GM23338 (cell line): ENCODE measurements around the gene B3GAT2. TPM values are rescaled to one million over a fixed set of nuclear protein-coding genes. Genes with fewer than 3 reads are reported as not detected.

Source experiments
- ATAC-seq: fragments of 200-7000 bp; cut with Tn5 transposase; 3 replicates; pipeline ENCODE4 v1.9.1; 2020
- DNase-seq: peaks from one replicate; pipeline ENCODE4 v3.0.0-alpha.2; 2015; ENCODE audit warnings: low spot score
- H2AFZ ChIP-seq: fragments of 200-600 bp; sonication (generic); 2 replicates; pipeline ENCODE4 v1.8.0; 2016; ENCODE audit warnings: antibody characterized with exemption, mild to moderate bottlenecking, moderate library complexity
- H3F3A ChIP-seq: fragments of 200-600 bp; sonication (generic); replicated peaks from 2 replicates; pipeline ENCODE4 v1.8.0; 2017; ENCODE audit warnings: antibody characterized with exemption, mixed run types, low read depth
- H3K27ac ChIP-seq: fragments of 200-600 bp; sonication (generic); 2 replicates; pipeline ENCODE4 v1.6.1; 2016; ENCODE audit warnings: low read depth
- H3K27me3 ChIP-seq: fragments of 200-600 bp; sonication (generic); 2 replicates; pipeline ENCODE4 v1.8.0; 2016; ENCODE audit warnings: mild to moderate bottlenecking, mixed run types, moderate library complexity; ENCODE audit not compliant: insufficient read depth
- H3K36me3 ChIP-seq: fragments of 200-600 bp; sonication (generic); 2 replicates; pipeline ENCODE4 v1.8.0; 2016; ENCODE audit warnings: mild to moderate bottlenecking; ENCODE audit not compliant: insufficient read depth
- H3K4me1 ChIP-seq: fragments of 200-600 bp; sonication (generic); 2 replicates; pipeline ENCODE4 v1.8.0; 2016; ENCODE audit warnings: mild to moderate bottlenecking, moderate library complexity; ENCODE audit not compliant: insufficient read depth
- H3K4me2 ChIP-seq: fragments of 200-600 bp; sonication (generic); 2 replicates; pipeline ENCODE4 v1.7.1; 2017; ENCODE audit warnings: mixed run types
- H3K4me3 ChIP-seq: fragments of 200-600 bp; sonication (generic); 2 replicates; pipeline ENCODE4 v1.6.1; 2016; ENCODE audit warnings: mixed run types
- H3K79me2 ChIP-seq: fragments of 200-600 bp; sonication (generic); replicated peaks from 2 replicates; pipeline ENCODE4 v1.8.0; 2017; ENCODE audit warnings: mild to moderate bottlenecking; ENCODE audit not compliant: insufficient read depth
- H3K9me2 ChIP-seq: fragments of 200-600 bp; sonication (generic); 2 replicates; pipeline ENCODE4 v1.8.0; 2017; ENCODE audit not compliant: insufficient read depth
- H4K20me1 ChIP-seq: fragments of 200-600 bp; sonication (generic); replicated peaks from 2 replicates; pipeline ENCODE4 v1.8.0; 2017; ENCODE audit warnings: mild to moderate bottlenecking; ENCODE audit not compliant: insufficient read depth
- H3K27ac Mint-ChIP-seq: 2 replicates; pipeline ENCODE4 v1.8.0; 2020; ENCODE audit warnings: inconsistent platforms, mild to moderate bottlenecking, moderate library complexity, mixed read lengths
- H3K27me3 Mint-ChIP-seq: 3 replicates; pipeline ENCODE4 v1.8.0; 2022; ENCODE audit warnings: low read depth, mild to moderate bottlenecking, moderate library complexity, mixed read lengths, inconsistent platforms; ENCODE audit not compliant: insufficient read depth, poor library complexity
- H3K36me3 Mint-ChIP-seq: 3 replicates; pipeline ENCODE4 v1.8.0; 2021; ENCODE audit warnings: low read depth, mild to moderate bottlenecking, inconsistent platforms, moderate library complexity, mixed read lengths
- H3K4me1 Mint-ChIP-seq: 3 replicates; pipeline ENCODE4 v1.8.0; 2020; ENCODE audit warnings: mild to moderate bottlenecking, inconsistent platforms, mixed read lengths
- H3K4me3 Mint-ChIP-seq: 3 replicates; pipeline ENCODE4 v1.8.0; 2021; ENCODE audit warnings: moderate library complexity, mild to moderate bottlenecking, inconsistent platforms, mixed read lengths
- H3K9me3 Mint-ChIP-seq: 3 replicates; pipeline ENCODE4 v1.8.0; 2020; ENCODE audit warnings: moderate library complexity, mild to moderate bottlenecking, inconsistent platforms, mixed read lengths
- CTCF ChIP-seq, 2 experiments: fragments of 200-600 bp in 1 of 2; sonication (generic) in 1 of 2; conservative IDR thresholded peaks; 2 replicates each; pipeline versions ENCODE4 v1.5.1 to v1.6.1; 2016 to 2017; ENCODE audit warnings: antibody characterized with exemption in 2 of 2, low read depth in 2 of 2, mild to moderate bottlenecking in 2 of 2, moderate library complexity in 1 of 2
- ETS1 ChIP-seq: IDR thresholded peaks from 2 replicates; pipeline ENCODE4 v1.6.1; 2016; ENCODE audit warnings: antibody characterized with exemption
- EZH2phosphoT487 ChIP-seq: fragments of 200-600 bp; sonication (generic); IDR thresholded peaks from one replicate; pipeline ENCODE4 v1.8.1; 2018; ENCODE audit warnings: antibody characterized with exemption; ENCODE audit not compliant: unreplicated experiment
- JUNB ChIP-seq: IDR thresholded peaks from one replicate; pipeline ENCODE4 v1.6.1; 2016; ENCODE audit warnings: antibody characterized with exemption; ENCODE audit not compliant: unreplicated experiment
- NANOG ChIP-seq: IDR thresholded peaks from 2 replicates; pipeline ENCODE4 v1.6.1; 2016; ENCODE audit warnings: antibody characterized with exemption, borderline replicate concordance
- POLR2AphosphoS5 ChIP-seq: IDR thresholded peaks from 2 replicates; pipeline ENCODE4 v1.6.1; 2016; ENCODE audit warnings: antibody characterized with exemption, low read depth
- REST ChIP-seq: IDR thresholded peaks from one replicate; pipeline ENCODE4 v1.6.1; 2018; ENCODE audit warnings: antibody characterized with exemption; ENCODE audit not compliant: unreplicated experiment
- ZNF114 ChIP-seq: fragments of 250-450 bp; sonication (Bioruptor Pico); IDR thresholded peaks from 2 replicates; pipeline ENCODE4 v1.5.0; 2020; ENCODE audit warnings: mild to moderate bottlenecking, moderate library complexity
- ZNF462 ChIP-seq: fragments of 250-450 bp; sonication (Bioruptor Pico); IDR thresholded peaks from 2 replicates; pipeline ENCODE4 v1.5.0; 2020; ENCODE audit warnings: mild to moderate bottlenecking, moderate library complexity
- polyA plus RNA-seq: library from polyadenylated mRNA; unstranded; fragments of >200 nt; fragmentation: Nextera tagmentation; extraction: Ambion mirVana; gene quantifications from 2 replicates; pipeline ENCODE4 v1.2.1, GENCODE V29; 2016
- total RNA-seq: library from RNA; depleted of rRNA; stranded (reverse); fragments of >200 nt; shearing (Covaris generic); gene quantifications from 2 replicates; pipeline ENCODE4 v1.2.3, GENCODE V29; 2014

The B3GAT2 gene
- total and polyA plus RNA-seq, 2 experiments from 2014 or later: 1.7 to 1.8 TPM

GRCh38 chr6:70843328-70843918 is 113.4 kb downstream of the B3GAT2 start:
- Mint-ChIP-seq H3K27me3 (peaks cover 4% of the 10 kb centered on the region), H3K4me1 (peaks cover 36% of the 10 kb centered on the region), H3K27ac (no peak overlapping the region), H3K9me3 (no peaks in the 10 kb centered on the region), H3K4me3 (no peak overlapping the region), H3K36me3 (no peaks in the 10 kb centered on the region)
- Histone ChIP-seq H2AFZ (no peak overlapping the region), H3K79me2 (no peaks in the 10 kb centered on the region), H4K20me1 (0 out of 2 replicates have a peak, but pooled peaks cover 3% of the 10 kb centered on the region), H3F3A (no peaks in the 10 kb centered on the region), H3K27me3 (no peaks in the 10 kb centered on the region), H3K4me1 (no peaks in the 10 kb centered on the region), H3K4me2 (no peak overlapping the region), H3K27ac (no peak overlapping the region), H3K4me3 (no peak overlapping the region), H3K36me3 (0 out of 2 replicates have a peak, but pooled peaks cover 5% of the 10 kb centered on the region), H3K9me2 (no peaks in the 10 kb centered on the region)
- DNase-seq (peak; percentile 21), ATAC-seq (no peak)
- TF ChIP-seq ZNF462 (CRISPR knock-in tag) (no peak), JUNB (no peak), ZNF114 (CRISPR knock-in tag) (no peak), POLR2AphosphoS5 (no peak), REST (no peak), ETS1 (no peak), CTCF (conservative IDR thresholded peaks at IDR 0.05; ENCODE audit: low read depth in 2 of 2) (peak; percentile 31 to 71; a peak in 3 of 4 replicates), EZH2phosphoT487 (no peak), NANOG (no peak)
